ENCODE results near the gene CFAP251.

CFAP251 gene

GRCh38 chr12:121917950-121918678 lies at the start of gene CFAP251:
TSS of gene CFAP251 (plus strand) at chr12:121918592. CDS start at chr12:121921306, 2,714 bp downstream.
- ChIA-PET CTCF (interaction anchor here (0.6 to 1.8 kb wide), 14 partner anchors 9 to 587 kb away, joined by 3 to 8 read pairs (median 3); partner anchors contain the start of gene BCL7A), POLR2A (no interaction called here)
- H3K4me3 ChIP-seq (ENCODE audit: low read depth, low read length) = peak within 1 kb of the TSS; percentile 15
- H3K27ac ChIP-seq (ENCODE audit: extremely low read depth, low read depth, low read length) = no peak within 1 kb of the TSS; the same call in 1 of the 2 replicates
- peaks cover 17 to 38% of the 10 kb centered on the region in 2 experiments for H3K36me3 ChIP-seq (ENCODE audit: control insufficient read depth in 2 of 2, insufficient read depth in 1 of 2, low read length in 2 of 2)
- H3K4me1 ChIP-seq (ENCODE audit: control insufficient read depth, insufficient read depth, low read length) = no peaks in the 10 kb centered on the region
- H3K9me3 ChIP-seq (ENCODE audit: control insufficient read depth, insufficient read depth, low read depth, low read length) = no peaks in the 10 kb centered on the region
- TF ChIP-seq ZNF623 (tag by site-specific recombination; IDR thresholded peaks at IDR 0.05) = no peak
- no peak for TF ChIP-seq PRDM4 (tag by site-specific recombination; IDR thresholded peaks at IDR 0.05)
- TF ChIP-seq YY2 (tag by site-specific recombination; IDR thresholded peaks at IDR 0.05) = no peak
- TF ChIP-seq ZNF211 (tag by site-specific recombination; IDR thresholded peaks at IDR 0.05; ENCODE audit: low read depth) = no peak
- TF ChIP-seq ZNF366 (tag by site-specific recombination; conservative IDR thresholded peaks at IDR 0.05) = no peak
- no peak for TF ChIP-seq HOXC10 (CRISPR knock-in tag; IDR thresholded peaks at IDR 0.05)
- no peak for TF ChIP-seq ZNF324 (tag by site-specific recombination; IDR thresholded peaks at IDR 0.05)
- TF ChIP-seq ZNF561 (tag by site-specific recombination; IDR thresholded peaks at IDR 0.05; ENCODE audit: borderline replicate concordance) = no peak
- no peak for TF ChIP-seq ZNF280C (tag by site-specific recombination; IDR thresholded peaks at IDR 0.05)
- TF ChIP-seq OVOL3 (tag by site-specific recombination; IDR thresholded peaks at IDR 0.05) = no peak
- no peak for TF ChIP-seq ZNF529 (tag by site-specific recombination; IDR thresholded peaks at IDR 0.05; ENCODE audit: insufficient replicate concordance)
- no peak for TF ChIP-seq ZNF146 (tag by site-specific recombination; IDR thresholded peaks at IDR 0.05)
- TF ChIP-seq ZNF16 (tag by site-specific recombination; IDR thresholded peaks at IDR 0.05; ENCODE audit: low read depth) = no peak
- no peak for TF ChIP-seq ZNF521 (tag by site-specific recombination; IDR thresholded peaks at IDR 0.05)
- peak; percentile 63; the same call in 1 of the 2 replicates for TF ChIP-seq HIC1 (tag by site-specific recombination; IDR thresholded peaks at IDR 0.05)
- TF ChIP-seq ZNF423 (tag by site-specific recombination; IDR thresholded peaks at IDR 0.05) = no peak
- no peak for TF ChIP-seq AEBP2 (tag by site-specific recombination; IDR thresholded peaks at IDR 0.05; ENCODE audit: borderline replicate concordance)
- TF ChIP-seq ZNF621 (tag by site-specific recombination; IDR thresholded peaks at IDR 0.05) = no peak
- TF ChIP-seq HOXA7 (CRISPR knock-in tag; IDR thresholded peaks at IDR 0.05; ENCODE audit: borderline replicate concordance) = no peak
- TF ChIP-seq ZBTB20 (tag by site-specific recombination; IDR thresholded peaks at IDR 0.05) = no peak
- TF ChIP-seq ZXDB (tag by site-specific recombination; IDR thresholded peaks at IDR 0.05) = no peak
- no peak for TF ChIP-seq ZNF112 (tag by site-specific recombination; IDR thresholded peaks at IDR 0.05)
- TF ChIP-seq ZNF777 (tag by site-specific recombination; IDR thresholded peaks at IDR 0.05; ENCODE audit: borderline replicate concordance) = no peak
- TF ChIP-seq ZNF10 (tag by site-specific recombination; IDR thresholded peaks at IDR 0.05) = no peak
- no peak for TF ChIP-seq ZNF341 (tag by site-specific recombination; IDR thresholded peaks at IDR 0.05; ENCODE audit: low read depth)
- no peak for TF ChIP-seq RBAK (tag by site-specific recombination; IDR thresholded peaks at IDR 0.05)
- no peak for TF ChIP-seq ZBTB48 (tag by site-specific recombination; IDR thresholded peaks at IDR 0.05)
- TF ChIP-seq SP2 (tag by site-specific recombination; IDR thresholded peaks at IDR 0.05) = peak; percentile 28
- TF ChIP-seq ZSCAN5A (tag by site-specific recombination; IDR thresholded peaks at IDR 0.05) = no peak
